ENCODE data around the gene NEUROD1.

The NEUROD1 gene

DNA sequence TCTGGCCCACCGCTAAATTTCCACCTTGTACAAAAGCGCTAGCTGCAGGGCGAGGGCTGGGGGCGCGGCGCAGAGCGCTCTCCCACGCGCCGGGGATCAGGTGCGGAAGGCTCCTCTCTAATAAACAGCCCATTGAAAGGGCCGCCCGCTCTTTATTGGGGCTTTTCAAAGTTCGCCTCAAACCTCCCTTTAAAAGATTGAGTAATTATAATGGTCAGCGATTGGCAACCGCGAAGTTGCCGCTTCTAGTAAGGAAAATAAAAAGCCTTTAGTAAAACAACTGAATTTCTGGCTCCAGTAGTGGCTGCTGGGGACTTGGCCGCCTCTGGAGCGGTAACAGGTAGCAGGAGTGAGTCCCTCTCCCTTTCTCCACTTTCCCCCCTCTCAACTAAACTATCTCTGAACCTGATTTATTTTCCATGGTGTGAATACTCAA is 755 bp downstream of the NEUROD1 start:
- DNase-seq = no peak

DNA sequence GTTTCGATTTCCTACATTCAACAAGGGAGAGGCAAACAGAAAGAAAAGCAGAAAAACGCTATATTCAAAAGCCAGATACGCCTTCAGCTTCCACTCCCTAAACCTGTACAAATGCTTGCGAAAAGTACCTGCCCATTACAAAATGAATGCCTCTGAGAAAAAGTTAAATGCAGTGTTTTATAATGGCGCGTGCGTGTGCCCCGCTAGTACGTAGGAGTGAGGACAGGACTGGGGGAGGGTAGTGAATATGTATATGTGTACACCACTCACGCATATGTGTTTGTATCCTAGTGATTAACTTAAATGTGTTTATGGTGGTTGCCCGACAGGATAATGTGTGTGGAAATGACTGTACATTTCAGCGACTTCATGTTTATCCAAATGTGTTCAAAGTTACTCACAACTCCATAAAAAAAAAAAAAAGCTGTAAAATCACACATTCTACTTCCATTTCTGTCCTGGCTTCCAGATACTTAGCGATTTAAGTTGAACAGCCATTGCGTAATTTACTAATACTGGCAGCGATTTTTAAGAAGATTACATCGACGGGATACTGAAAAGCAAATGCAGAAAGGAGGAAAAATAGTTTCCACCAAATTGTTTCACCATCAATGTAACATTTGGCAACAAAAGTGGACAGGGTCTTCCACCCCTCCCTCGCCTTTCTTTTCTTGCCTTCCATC is 1.3 kb downstream of the NEUROD1 start:
- no peak for DNase-seq

DNA sequence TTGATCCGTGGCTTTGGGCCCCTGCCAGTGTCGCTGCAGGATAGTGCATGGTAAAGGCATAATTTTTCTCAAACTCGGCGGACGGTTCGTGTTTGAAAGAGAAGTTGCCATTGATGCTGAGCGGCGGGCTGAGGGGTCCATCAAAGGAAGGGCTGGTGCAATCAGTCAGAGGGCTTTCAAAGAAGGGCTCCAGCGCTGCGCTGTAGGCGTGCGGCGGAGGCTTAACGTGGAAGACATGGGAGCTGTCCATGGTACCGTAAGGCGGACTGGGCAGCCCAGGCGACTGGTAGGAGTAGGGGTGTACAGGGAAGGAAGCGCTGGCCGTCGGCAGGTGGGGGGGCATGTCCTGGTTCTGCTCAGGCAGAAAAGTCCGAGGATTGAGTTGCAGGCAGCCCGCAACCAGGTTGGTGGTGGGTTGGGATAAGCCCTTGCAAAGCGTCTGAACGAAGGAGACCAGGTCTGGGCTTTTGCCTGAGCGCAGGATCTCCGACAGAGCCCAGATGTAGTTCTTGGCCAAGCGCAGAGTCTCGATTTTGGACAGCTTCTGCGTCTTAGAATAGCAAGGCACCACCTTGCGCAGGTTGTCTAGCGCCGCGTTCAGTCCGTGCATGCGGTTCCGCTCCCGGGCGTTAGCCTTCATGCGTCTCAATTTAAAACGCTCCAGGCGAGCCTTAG is 2.3 kb downstream of the NEUROD1 start:
- DNase-seq = no peak

DNA sequence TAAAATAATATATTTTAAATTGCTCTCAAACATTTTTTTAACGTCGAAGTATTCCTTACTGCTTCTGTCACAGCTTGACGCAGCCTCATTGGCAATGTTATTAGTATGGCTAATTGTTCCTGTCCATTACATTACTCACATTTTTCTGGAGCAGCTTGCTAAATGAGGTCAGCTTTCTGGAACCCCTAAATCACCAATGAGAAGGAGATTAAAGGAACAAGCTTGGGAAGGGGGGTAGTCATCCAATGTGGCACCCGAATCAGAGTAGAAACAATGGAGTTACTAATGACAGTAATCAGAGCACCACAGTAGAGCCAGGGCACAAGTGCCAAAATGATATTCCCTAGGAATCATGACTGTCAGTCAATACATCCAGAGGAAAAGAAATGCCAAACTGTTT is 5.1 kb downstream of the NEUROD1 start:
- no peak for DNase-seq

DNA sequence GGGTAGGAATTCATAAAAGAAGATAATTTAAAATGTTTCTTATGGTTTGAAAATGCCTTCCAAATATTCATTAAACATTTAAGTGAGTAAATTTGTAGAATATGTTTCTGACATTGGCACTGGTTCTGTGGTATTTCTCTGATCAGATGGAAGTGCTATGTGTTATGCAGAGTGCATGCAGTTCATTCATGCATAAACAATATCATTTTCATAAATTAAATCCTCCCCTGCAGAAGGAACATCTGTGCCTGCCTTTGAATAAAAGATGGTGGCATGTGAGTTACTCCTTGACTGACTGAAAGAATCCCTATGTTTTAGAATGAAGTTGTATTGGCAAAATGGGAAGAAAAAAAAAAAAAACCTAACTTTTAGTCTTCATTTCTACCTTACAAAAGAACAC is 5.9 kb downstream of the NEUROD1 start:
- no peak for DNase-seq

DNA sequence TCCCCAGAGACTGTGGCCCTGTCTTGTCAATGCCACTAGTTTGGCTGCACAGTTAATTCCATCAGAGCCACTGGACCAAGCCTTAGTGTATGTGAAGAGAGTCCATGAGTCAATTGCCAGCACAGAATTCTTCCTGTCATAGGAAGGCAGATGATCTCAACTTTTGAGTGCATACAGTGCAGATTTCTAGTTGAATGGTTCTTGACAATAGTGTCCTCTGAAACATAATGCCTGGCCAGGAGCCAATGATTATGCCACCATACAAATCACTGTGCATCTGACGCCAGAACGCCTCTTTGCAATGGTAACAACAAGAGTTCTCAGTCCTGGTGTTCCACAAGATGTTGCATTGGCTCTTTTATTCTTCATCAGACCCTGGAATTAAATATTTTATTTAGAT is 7.1 kb downstream of the NEUROD1 start:
- peak; percentile 31 for DNase-seq

DNA sequence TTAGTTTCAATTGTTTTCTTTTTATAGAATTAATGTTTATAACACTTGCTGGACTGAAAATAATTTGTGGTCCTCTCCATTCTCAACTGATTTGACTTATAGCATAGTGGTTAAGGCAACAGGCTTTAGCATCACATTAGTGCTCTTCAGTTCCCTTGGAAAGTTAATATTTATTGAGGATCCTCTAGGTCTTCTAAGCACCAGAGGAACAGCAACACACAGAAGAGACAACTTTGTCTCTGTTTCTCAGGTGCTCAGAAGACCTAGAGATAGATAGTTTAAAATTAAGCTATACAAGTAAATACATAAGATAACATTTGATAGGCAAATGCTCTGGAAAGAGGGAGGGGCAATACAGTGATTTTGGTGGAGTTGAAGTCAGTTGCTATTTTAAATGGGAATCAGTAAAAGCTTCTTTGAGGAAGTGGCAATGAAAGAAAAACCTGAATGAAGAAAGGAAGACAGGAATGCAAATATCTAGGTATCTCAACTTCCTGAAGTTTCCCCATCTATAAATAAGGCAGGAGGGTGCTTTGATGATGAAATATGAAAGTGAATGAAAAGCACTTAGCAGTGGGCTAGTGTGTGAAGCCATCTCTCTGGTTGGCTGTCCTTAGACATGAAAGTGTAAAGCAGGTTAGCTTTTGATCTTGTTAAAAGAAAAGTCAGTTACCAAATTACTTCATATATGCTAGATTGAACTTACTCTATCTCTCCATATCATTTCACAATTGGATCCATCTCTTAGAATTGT is 7.9 kb downstream of the NEUROD1 start:
- DNase-seq = no peak

DNA sequence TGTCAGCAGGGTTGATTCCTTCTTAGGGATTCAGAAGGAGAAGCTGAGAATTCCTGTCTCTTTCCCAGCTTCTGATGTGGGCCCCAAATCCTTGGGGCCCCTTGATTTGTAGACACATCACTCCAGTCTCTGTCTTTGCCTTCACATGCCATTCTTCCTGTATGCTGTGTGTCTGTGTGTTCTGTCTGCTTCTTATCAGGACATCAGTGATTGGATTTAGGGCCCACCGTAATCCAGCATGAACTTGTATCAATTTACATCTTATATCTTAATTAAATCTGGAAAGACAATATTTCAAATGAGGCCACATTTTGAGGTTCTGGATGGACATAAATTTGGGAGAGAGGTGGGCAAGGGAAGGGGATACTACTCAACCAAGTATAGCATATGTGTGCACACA is 9.7 kb downstream of the NEUROD1 start:
- no peak for DNase-seq

DNA sequence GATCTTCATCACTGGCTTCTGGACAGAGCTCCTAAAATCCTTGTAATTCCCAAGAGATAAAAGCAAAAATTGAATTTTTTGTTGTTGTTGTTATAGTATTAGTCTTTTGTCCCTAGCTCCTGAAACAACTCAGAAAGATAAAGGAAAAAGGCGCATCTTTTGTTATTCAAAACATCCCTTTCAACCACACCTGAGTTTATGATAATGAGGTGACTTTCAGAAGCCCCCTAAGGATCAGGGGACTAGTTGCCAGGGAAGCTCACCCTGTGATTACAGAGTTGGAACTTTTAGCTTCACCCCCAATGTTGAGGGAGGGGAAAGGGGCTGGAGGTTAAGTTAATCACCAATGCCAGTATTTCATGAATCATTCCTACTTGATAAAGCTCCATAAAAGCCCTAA is 13.1 kb downstream of the NEUROD1 start:
- no peak for DNase-seq

DNA sequence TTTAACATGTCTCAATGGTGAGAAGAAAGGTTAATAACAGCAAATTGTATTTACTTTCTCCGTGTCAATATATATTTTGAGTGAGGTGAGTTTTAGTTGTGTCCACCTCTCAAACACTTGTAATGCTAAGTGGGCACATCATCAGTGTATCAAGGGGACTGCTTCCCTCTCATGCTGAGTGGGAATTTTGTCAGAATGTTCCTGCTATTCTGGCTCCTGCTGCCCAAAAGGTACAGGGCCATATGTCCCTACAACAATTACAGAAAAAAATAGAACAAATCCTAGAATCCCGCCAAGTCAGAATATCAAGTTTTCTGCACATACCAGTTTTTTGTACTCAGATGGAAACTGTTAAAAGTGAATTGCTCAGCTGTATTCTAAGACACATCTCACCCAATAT is 18.0 kb downstream of the NEUROD1 start:
- no peak for DNase-seq

DNA sequence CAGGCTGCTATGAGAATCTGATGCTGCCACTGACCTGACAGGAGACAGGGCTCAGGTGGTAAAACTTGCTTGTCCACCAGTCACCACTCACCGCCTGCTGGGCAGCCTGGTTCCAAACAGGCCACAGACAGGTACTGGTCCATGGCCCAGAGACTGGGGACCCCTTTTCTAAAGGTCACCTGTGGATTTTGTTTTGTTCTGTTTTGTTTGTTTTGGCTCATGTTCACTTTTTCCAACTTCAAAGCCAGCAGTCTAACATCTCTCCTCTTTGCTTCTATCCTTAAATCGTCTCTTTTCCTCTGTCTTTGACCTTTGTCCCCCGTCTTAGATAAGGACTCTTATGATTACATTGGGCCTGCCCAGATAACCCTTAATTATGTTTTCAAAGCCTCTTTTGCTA is 20.1 kb downstream of the NEUROD1 start:
- DNase-seq = no peak

DNA sequence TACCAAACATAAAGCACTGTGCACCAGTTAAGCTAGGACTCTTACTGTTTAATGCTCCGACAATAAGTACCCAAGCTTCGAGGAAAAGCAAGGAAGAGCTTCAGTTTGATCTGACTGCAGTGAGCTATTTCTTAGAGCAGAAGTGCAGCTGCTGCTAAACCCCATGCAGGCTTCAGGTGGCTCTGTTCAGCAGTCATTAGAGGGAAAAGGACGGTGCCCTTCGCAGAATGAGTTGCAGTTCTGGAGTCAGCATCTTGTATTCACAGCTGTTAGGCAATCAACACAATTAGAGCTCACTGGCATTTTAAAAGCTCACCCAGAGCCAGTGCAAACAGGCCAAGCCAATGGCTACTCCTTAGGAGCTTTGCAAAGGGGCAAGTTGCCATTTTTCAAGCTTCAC is 21.9 kb downstream of the NEUROD1 start:
- no peak for DNase-seq

DNA sequence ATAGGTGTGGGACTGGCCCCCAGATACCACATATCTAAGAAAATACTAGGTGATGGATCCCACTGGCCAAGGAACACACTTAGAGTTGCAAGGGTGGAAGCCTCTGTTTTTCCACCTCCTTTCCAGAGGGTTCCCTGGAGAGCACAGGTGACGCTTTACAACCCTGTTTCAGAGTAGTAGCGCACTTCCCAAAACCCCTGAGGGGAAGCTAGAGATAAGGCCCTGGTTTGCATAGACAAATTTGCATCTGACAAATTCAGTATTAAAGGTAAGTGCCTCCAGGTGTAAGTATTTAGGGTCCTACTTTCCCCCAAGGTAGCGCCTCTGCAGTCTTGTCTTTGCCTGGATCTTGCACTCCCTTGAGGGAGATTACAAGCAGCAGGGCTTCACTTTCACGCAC is 22.9 kb downstream of the NEUROD1 start:
- DNase-seq = no peak

DNA sequence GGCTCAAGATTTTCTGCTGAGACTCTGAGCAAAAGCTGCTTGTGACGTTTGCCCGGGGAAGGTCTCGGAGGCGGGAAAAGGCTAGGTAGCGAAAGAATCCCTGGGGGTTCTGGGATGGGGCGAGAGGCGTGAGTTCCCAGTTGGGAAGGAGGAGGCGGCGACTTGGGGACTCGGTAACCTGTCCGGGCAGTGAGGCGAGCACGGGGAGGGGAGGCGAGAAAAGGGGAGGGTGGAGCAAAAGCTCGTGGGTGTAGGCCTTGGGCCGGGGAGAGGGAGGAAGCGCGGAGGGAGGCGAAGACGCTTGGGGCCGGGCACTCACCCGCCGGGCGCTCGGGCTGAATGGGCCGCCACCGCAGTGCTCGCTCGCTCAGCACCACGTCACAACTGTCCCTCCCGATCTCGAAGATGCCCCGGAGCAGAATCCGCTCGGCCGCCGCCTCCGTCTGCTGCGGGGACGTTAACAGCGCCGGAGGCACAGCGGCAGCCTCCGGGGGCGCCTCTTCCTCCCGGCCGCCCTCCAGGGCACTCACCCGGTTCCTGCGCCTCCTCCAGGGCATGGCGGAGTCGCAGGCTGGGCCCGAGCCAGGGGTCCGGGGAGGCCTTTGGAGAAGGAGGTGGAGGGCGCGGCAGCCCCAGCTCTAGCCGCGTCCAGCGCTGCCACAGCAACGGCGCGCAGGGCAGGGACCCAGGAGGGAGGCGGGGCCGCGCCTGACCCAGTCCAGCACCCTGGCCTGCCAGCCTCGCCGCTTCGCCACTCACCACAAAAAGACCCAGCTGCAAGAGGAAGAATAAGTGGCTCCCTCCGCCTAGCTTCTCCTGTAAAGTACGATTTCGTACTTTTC is 23.6 kb downstream of the NEUROD1 start, which contains the start of gene CERKL:
Gene CERKL, minus strand, starts transcription at position 656 of the 842 bp plus-strand sequence. Its CDS starts 99 bp downstream, at position 557.
- no peak for DNase-seq

DNA sequence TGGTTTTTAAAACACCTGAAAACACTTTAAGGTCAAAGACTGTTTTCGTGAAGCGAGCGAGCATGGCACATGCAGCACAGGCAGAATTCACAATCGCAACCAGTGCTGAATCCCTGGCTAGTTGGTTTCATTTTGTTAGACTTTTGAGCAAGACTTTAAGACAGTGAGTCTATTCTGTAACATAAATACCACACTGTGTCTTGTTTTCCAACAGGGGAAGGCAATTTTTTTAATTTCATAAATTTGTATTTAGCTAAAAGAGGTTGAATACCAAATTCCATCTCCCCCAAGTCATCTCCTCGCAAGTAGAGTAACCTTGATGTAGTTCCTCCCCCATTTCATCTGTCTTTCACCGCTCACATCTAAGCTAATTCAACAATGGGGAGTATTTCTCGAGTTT is 24.8 kb downstream of the NEUROD1 start:
- no peak for DNase-seq

DNA sequence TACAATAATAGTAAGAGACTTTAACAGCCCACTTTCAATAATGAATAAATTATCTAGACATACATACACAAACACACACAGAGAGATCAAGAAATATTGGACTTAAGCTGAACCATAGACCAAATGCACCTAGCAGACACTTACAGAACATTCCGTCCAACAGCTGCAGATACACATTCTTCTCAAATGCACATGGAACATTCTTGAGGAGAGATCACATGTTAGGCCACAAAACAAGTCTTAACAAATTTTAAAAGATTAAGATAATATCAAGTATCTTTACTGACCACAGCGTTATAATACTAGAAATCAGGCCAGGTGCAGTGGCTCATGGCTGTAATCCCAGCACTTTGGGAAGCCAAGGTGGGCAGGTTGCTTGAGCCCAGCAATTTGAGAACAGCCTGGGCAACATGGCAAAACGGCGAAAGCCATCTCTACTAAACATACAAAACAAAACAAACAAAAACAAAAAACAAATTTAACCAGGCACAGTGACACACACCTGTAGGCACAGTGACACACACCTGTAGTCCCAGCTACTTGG is 30.8 kb downstream of the NEUROD1 start:
- no peak for DNase-seq

DNA sequence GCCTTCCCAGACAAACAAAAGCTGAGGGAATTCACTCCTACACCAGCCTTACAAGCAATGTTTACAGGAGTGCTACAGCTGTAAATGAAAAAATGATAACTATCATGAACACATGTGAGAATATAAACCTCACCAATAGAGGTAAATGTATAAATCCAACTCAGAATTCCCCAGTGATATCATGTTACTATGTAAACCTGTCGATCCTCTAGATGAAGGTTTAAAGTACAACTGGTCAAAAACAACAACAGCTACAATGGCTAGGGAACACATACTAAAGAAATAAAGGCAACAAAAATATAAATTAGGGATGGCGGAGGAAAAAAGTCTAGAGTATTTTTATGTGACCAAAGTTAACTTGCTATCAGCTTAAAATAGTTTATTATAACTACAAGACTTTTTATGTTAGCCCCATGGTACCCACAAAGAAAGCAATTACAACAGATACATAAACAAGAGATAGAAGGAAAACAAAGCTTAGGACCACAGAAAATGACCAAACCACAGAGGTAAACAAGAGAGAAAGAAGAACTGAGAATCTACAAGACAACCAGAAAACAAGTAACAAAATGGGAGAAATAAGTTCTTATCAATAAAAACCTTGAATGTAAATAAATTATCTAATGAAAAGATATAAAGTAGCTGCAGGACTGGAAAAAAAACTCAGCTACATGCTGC is 31.7 kb downstream of the NEUROD1 start:
- DNase-seq = no peak

DNA sequence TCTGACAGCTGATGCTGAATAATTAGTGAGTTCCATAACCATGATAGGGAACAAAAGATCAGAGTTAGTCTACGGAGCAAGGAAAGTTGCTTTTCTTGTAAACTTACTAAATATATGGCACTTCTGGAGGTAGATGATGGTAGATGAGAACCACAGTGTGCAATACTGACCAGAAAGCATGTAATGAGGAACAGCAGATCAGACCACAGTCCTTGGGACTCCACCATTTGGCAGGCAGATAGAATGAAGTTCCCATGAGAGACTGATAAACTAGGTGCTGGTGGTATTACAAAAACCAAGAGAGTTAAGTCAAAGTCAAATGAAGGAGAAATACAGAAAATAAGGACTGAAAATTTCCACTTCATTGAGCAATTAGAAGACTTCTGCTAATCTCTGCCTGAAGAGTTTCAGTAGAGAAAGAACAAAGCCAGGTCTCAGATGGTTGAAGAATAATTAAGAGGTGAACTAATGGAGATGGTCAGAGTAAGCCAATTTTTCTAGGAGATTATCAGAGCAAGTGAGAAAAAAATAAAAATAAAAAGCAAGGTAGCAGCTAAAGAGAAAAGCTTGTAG is 33.8 kb downstream of the NEUROD1 start:
- DNase-seq = no peak

DNA sequence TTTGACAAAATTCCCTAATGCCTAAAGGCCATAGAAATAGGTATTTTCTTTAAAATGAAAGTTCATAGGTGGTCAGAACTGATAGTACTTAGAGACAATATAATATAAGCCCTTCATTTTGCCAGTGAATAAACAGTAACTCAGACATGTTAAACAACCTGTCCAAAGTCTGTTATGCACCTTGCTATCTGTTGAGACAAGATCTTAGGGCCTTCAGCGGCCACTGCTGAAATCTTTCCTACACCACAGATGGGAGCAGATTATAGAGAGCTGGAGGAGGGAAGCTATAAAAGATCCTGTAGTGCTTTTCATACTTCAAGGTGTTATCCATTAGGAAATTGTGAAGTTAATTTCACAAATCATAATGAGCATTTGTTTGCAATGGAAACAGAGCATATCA is 37.2 kb downstream of the NEUROD1 start:
- DNase-seq = no peak

DNA sequence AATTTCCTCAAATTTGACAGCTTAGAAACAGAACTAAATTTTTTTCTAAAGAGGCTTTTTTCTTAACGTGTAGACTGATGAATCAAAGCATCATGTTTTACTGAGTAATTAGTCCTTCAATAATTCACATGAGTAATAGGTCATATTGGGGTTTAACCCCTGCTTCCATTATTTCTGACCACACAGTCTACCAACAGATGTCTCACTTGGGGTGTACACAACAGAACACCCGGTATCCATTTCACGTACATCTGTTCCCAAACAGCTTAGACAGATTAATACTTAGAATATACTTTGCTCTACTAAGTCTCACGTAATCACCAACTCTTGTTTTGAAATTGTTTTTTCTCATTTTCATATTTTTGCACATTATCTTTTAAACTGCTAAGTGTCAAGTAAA is 38.2 kb downstream of the NEUROD1 start:
- DNase-seq = no peak

DNA sequence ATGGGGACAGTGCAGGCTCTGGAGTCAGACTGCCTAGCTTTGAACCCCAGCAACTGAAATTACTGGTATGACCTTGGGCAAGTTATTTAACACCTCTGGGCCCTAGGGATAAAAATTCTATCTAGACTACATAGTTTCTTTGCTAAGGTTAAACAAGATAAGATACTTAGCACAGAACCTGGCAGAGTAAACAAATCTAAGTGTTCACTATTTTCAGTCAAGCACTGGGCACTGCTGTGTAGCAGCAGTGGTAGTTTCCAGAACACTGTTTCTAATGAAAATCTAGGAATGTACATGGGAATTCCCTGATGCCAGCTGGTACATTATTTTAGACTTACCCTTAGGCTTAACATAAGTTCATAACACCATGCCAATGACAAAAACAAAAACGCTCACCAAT is 40.6 kb downstream of the NEUROD1 start:
- no peak for DNase-seq
